Retinal pigment epithelial cell (primary cell): ENCODE measurements around the gene KISS1R.

Experiments used
- DNase-seq: peaks from one replicate; pipeline ENCODE4 v3.0.0-alpha.2; 2010; ENCODE audit warnings: low read depth
- H3K4me3 ChIP-seq: 2 replicates; pipeline ENCODE4 v1.5.1; 2011; ENCODE audit warnings: mild to moderate bottlenecking, low read length, control low read depth, moderate library complexity
- TF ChIP-seq, protein P1 (sequence below): conservative IDR thresholded peaks from 2 replicates; pipeline ENCODE4 v1.5.1; 2011; ENCODE audit warnings: low read depth, low read length, control low read depth, inconsistent platforms

Gene KISS1R

DNA sequence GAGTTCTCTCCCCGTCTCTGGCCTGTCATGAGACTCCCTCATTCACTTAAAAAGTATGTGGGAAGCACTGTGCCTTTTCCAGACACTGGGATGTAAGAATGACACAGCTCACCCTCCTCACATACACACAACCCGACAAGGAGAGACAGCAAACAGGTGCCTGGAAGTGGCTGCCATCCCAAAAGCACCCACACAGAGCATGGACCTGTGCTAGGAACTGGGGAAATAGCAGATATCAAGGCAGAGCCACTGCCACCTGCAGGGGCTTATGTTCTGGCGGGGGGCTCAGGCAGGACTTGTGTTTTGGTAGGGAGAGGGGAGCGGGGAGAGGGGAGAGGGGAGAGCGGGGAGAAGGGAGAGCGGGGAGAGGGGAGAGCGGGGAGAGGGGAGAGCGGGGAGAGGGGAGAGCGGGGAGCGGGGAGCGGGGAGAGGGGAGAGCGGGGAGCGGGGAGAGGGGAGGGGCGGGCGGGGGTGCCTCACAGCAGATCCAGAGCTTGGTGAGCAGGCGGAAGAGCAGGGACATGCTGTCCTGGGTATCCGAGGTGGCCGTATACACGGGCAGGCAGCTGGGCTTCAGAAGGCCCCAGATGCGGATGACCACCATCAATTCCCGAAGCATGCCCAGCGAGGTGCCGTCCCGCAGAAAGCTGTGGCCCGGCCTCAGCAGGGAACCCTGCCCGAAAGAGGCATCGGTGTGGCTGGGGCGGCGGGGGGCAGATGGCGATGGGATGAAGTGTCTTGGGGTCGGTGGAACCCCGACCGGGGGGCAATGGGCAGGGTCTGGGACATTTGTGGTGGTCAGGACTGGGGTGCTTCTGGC, 45.5 kb upstream of the KISS1R start:
- DNase-seq: no peak
- TF ChIP-seq, protein P1, sequence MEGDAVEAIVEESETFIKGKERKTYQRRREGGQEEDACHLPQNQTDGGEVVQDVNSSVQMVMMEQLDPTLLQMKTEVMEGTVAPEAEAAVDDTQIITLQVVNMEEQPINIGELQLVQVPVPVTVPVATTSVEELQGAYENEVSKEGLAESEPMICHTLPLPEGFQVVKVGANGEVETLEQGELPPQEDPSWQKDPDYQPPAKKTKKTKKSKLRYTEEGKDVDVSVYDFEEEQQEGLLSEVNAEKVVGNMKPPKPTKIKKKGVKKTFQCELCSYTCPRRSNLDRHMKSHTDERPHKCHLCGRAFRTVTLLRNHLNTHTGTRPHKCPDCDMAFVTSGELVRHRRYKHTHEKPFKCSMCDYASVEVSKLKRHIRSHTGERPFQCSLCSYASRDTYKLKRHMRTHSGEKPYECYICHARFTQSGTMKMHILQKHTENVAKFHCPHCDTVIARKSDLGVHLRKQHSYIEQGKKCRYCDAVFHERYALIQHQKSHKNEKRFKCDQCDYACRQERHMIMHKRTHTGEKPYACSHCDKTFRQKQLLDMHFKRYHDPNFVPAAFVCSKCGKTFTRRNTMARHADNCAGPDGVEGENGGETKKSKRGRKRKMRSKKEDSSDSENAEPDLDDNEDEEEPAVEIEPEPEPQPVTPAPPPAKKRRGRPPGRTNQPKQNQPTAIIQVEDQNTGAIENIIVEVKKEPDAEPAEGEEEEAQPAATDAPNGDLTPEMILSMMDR: no peak
- H3K4me3 ChIP-seq: no peak overlapping the region

GRCh38 chr19:872266-872951, 44.7 kb upstream of the KISS1R start:
- H3K4me3 ChIP-seq: no peak overlapping the region
- no peak for DNase-seq
- TF ChIP-seq, protein P1: no peak

- no peak for DNase-seq
These were observed 44.0 kb upstream of the KISS1R start for GRCh38 chr19:873084-873483.

DNA sequence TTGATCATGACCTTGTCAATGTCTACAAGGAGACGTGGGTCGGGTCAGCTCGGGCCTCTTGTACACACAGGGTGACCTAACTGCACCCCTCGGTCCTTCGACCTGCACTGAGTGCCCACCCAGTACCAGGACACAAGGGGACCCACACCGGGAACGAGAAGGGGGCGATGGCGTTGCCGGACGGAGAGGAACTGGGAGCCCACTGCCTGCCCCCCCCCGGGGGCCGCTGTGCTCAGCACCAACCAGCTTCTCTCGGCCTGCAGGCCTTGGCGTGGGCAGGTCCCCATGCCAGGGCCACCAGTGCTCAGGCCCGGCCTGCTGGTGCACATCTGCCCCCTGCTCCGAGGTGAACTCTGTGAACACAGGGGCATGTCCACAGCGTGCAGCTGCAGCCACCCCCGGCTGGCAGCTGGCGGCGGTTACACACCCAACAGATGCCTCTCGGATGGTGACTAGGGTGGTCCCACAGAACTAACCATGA, 43.5 kb upstream of the KISS1R start:
- TF ChIP-seq, protein P1: no peak

More at GRCh38 chr19:873084-873483, 44.0 kb upstream of the KISS1R start:
- no peak overlapping the region for H3K4me3 ChIP-seq
- TF ChIP-seq, protein P1: no peak

GRCh38 chr19:875265-875879, 41.8 kb upstream of the KISS1R start:
- TF ChIP-seq, protein P1: no peak
- DNase-seq: no peak
- no peak overlapping the region for H3K4me3 ChIP-seq

More for the DNA sequence above, 43.5 kb upstream of the KISS1R start:
- no peak overlapping the region for H3K4me3 ChIP-seq
- no peak for DNase-seq

- TF ChIP-seq, protein P1: no peak
- H3K4me3 ChIP-seq: no peak overlapping the region
- DNase-seq: no peak
These were observed 41.0 kb upstream of the KISS1R start for GRCh38 chr19:876089-876488.
